Measurements from ENCODE around the gene ARHGEF1.

ARHGEF1 gene, protein sequence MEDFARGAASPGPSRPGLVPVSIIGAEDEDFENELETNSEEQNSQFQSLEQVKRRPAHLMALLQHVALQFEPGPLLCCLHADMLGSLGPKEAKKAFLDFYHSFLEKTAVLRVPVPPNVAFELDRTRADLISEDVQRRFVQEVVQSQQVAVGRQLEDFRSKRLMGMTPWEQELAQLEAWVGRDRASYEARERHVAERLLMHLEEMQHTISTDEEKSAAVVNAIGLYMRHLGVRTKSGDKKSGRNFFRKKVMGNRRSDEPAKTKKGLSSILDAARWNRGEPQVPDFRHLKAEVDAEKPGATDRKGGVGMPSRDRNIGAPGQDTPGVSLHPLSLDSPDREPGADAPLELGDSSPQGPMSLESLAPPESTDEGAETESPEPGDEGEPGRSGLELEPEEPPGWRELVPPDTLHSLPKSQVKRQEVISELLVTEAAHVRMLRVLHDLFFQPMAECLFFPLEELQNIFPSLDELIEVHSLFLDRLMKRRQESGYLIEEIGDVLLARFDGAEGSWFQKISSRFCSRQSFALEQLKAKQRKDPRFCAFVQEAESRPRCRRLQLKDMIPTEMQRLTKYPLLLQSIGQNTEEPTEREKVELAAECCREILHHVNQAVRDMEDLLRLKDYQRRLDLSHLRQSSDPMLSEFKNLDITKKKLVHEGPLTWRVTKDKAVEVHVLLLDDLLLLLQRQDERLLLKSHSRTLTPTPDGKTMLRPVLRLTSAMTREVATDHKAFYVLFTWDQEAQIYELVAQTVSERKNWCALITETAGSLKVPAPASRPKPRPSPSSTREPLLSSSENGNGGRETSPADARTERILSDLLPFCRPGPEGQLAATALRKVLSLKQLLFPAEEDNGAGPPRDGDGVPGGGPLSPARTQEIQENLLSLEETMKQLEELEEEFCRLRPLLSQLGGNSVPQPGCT

GRCh38 chr19:41882568-41883462, at the start of gene ARHGEF1:
Gene ARHGEF1, plus strand, starts transcription at chr19:41883184. Its CDS starts 4,899 bp downstream, at chr19:41888083.
- no peak for DNase-seq (ENCODE audit: extremely low read depth in 1 of 2, low read depth in 1 of 2)

GRCh38 chr19:41837981-41838708, 44.8 kb upstream of the ARHGEF1 start:
- DNase-seq (ENCODE audit: extremely low read depth in 1 of 2, low read depth in 1 of 2): no peak

DNA sequence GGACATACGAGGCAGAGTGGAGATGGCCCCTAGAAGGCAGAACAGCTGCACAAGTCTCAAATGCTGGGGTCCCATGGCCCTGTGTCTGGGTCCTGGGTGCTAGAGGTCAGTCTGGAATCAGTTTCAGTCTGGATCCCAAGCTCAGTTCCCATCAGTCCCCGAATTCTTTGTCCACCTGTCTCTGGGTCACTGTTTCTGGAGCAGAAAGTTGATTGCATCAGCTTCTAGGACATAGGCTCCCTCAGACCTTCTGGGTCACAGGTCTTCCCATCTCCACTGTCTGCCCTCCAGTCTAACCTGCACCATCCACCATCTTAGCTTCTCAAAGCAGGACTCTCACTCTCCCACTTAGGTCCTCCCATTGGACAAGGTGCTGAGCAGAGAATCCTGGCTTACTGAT, 43.8 kb upstream of the ARHGEF1 start:
- DNase-seq (ENCODE audit: extremely low read depth in 1 of 2, low read depth in 1 of 2): no peak

GRCh38 chr19:41843371-41843770, 39.6 kb upstream of the ARHGEF1 start:
- no peak for DNase-seq (ENCODE audit: extremely low read depth in 1 of 2, low read depth in 1 of 2)

DNA sequence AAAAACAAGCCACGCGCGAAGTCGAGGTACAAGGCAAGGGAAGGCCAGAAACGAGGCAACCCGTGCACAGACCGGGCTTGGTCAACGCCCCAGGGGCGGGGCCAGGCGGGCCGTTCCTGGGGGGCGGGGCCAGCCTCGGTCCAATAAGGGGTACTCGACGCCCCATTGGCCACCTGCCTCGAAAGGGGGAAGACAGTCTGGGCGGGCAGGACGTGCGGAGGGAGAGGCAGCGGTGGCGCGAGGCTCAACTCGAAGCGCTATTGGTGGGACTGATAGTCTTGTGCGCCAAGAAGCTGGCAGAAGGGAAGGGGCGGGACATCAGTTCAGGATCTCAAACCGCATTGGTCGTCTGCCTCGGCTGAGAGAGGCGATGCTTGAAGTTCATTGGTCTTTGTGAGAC, 38.4 kb upstream of the ARHGEF1 start, which contains the start of gene LYPD4:
Gene LYPD4 (minus strand): TSS at position 83 of the 400 bp plus-strand sequence. CDS start 5,398 bp downstream, outside the sequence.
- DNase-seq (ENCODE audit: extremely low read depth in 1 of 2, low read depth in 1 of 2): no peak

DNA sequence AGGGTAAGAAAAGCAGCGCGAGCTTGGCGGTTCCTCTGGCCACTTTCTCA, 38.2 kb upstream of the ARHGEF1 start, which contains the start of gene DMRTC2:
Gene DMRTC2 (plus strand): TSS at position 42 of the 50 bp plus-strand sequence. CDS start 2,387 bp downstream, outside the sequence.
- DNase-seq (ENCODE audit: extremely low read depth in 1 of 2, low read depth in 1 of 2): no peak

GRCh38 chr19:41845051-41845590, 37.9 kb upstream of the ARHGEF1 start:
- no peak for DNase-seq (ENCODE audit: extremely low read depth in 1 of 2, low read depth in 1 of 2)

DNA sequence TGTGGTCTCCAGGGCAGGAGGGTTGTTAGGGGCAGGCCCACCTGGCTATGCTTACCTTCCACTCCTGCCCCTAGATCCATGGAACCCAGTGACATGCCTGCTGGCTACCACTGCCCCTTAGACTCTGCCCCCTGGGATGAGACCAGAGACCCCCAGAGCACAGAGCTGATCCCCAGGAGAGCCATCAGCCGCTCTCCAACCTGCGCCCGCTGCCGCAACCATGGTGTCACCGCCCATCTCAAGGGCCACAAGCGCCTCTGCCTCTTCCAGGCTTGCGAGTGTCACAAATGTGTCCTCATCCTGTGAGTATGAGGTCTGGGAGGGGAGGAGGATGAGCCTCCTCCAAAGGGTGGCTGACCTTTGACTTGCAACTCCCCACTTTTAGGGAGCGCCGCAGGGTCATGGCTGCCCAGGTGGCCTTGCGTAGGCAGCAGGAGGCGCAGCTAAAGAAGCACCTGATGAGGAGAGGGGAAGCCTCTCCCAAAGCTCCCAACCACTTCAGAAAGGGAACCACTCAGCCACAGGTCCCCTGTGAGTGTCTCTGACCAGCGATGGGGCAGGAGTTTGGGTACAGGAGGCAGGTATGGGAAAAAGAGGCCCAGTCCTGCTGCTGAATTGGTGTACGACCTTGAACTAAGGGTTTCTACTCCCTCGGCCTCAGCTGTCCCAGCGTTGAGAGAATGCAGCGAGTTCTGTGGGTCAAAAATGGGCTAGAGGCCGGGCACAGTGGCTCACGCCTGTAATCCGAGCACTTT, 35.5 kb upstream of the ARHGEF1 start:
- DNase-seq (ENCODE audit: extremely low read depth in 1 of 2, low read depth in 1 of 2): no peak

DNA sequence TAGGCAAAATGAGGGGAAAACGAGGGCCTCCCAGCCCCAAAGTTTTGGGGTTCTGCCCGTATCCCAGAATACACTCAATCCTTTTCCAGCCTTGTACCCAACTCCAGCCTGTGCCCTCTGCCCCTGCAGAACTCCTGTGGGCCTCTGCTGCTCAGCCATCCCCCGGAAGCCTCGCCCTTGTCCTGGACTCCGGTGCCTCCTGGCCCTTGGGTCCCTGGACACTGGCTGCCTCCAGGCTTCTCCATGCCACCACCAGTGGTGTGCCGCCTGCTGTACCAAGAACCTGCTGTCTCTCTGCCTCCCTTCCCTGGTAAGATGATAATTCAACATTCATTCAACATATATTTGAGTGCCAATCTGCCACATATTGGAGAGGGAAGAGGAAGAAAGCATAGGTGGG, 34.3 kb upstream of the ARHGEF1 start:
- DNase-seq (ENCODE audit: extremely low read depth in 1 of 2, low read depth in 1 of 2): no peak

GRCh38 chr19:41849067-41849466, 33.9 kb upstream of the ARHGEF1 start:
- DNase-seq (ENCODE audit: extremely low read depth in 1 of 2, low read depth in 1 of 2): no peak

DNA sequence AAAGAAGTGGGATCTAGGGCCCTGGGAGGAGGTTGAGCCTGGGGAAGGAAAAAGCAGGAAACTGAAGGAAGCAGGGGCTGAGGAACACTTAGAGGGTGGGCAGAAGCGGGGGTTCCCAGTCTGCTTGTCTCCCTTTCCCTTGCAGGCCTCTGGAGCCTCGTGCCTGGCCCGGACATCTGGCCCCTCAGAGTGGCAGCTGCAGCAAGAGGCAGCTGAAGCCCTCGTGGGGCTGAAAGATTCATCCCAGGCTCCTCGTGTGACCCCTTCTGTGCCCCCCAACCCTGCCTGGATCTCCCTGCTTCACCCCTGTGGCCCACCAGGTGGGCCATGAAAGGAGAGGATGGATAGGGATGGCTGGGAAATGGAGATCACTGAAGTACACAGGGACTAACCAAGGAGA, 32.6 kb upstream of the ARHGEF1 start:
- no peak for DNase-seq (ENCODE audit: extremely low read depth in 1 of 2, low read depth in 1 of 2)

DNA sequence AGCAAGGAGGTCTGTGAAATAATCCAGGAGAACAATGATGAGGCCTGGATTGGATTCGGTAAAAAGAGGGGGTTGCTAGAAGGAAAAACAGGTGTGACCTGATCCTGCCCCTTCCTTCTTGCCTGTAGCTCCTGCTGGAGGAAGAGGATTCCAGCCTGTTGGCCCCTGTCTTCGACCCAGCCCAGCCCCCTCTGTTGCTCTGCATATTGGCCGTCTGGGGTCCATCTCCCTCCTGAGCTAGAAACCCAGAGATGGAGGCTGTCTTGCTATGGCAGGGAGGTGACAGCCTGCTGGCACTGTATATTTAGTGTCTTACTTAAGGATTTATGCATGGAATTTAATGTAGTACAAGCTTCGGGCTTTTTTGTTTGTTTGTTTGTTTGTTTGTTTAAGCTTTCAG, 31.5 kb upstream of the ARHGEF1 start:
- DNase-seq (ENCODE audit: extremely low read depth in 1 of 2, low read depth in 1 of 2): no peak

- no peak for DNase-seq (ENCODE audit: extremely low read depth in 1 of 2, low read depth in 1 of 2)
Measured at GRCh38 chr19:41853344-41853743, 29.6 kb upstream of the ARHGEF1 start.

GRCh38 chr19:41853768-41854167, 29.2 kb upstream of the ARHGEF1 start:
- DNase-seq (ENCODE audit: extremely low read depth in 1 of 2, low read depth in 1 of 2): no peak

DNA sequence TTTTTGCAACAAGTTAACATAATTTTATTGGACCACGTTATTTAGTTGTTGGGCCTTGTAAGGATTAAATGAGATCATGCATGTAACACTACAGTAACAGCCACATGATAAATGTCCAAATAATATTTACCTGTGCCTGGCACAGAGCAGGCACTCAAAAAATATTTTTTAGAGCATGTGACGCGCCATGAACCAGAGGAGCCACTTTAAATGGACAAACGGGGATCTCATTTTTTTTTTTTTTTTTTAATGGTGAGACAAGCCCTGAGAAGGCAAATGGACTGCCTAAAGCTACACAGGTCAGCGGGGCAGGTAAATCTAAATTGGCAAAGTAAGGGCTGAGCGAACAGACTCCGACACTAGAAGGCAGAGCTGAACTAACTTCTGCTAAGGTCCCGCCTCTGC, 23.8 kb upstream of the ARHGEF1 start:
- no peak for DNase-seq (ENCODE audit: extremely low read depth in 1 of 2, low read depth in 1 of 2)

DNA sequence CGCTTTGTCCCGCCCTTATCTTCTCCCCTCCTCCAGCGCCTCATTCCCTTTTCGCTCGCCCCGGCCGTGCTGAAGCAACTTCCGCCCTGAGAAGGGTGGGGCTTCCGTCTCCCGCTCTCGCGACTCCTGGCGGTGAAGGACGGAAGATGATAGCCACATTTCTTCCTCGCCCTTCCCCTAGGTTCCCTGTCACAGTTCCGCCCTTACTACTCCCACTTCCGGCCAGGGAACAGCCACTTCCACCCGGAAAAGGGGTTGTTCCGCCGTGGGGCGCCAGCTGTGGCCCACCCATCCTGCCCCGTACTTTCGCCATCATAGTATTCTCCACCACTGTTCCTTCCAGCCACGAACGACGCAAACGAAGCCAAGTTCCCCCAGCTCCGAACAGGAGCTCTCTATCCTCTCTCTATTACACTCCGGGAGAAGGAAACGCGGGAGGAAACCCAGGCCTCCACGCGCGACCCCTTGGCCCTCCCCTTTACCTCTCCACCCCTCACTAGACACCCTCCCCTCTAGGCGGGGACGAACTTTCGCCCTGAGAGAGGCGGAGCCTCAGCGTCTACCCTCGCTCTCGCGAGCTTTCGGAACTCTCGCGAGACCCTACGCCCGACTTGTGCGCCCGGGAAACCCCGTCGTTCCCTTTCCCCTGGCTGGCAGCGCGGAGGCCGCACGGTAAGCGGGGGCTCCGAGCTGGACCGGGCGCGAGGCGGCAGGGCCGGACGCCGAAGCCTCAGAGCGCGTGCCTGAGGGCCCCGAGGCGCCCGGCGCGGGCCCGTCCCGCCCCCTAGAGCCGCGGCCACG, 23.2 kb upstream of the ARHGEF1 start, which contains the start of gene RPS19:
Gene RPS19 (plus strand): TSS at position 638 of the 801 bp plus-strand sequence. CDS start 520 bp downstream, outside the sequence.
- DNase-seq (ENCODE audit: extremely low read depth in 1 of 2, low read depth in 1 of 2): peak; percentile 96 to 98

GRCh38 chr19:41860419-41861115, 22.4 kb upstream of the ARHGEF1 start:
- DNase-seq (ENCODE audit: extremely low read depth in 1 of 2, low read depth in 1 of 2): no peak

All from activated CD8-positive, alpha-beta memory T cell treated with anti-CD3 and anti-CD28 coated beads for 1 hour (primary cell).